Erythroblast (primary cell): ENCODE data around the gene MST1.

Experiments
- DNase-seq, 2 experiments: peaks; one replicate each; lab custom pipeline; 2025; lab: John Stamatoyannopoulos, UW
- GATA1 ChIP-seq: IDR thresholded peaks from 2 replicates; pipeline ENCODE4 v1.6.1; 2011; ENCODE audit warnings: low read depth, mild to moderate bottlenecking, control low read depth, low read length, moderate library complexity
- POLR2A ChIP-seq: IDR thresholded peaks from 2 replicates; pipeline ENCODE4 v1.6.1; 2011; ENCODE audit warnings: mild to moderate bottlenecking, low read length

The MST1 gene

DNA sequence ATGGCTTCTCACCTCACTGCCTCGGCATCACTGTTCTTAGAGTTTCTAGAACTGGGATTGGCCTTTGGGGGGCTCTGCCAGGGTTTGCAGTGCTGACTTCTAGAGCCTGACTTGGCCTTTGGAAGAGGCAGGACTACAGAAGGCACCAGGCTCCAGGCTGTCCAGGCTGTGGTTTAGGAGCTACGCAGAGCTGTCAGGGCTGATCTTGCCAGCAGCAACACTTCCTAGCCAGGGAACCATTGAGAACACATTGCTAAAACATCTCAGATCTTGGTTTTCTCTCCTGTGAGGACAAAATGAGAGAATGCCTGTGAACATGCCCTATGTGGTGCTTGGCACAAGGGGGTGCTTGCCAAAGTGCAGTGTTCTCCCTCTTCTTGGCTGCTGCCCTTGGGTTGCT, 49.7 kb downstream of the MST1 start:
- no peak for DNase-seq
- TF ChIP-seq POLR2A (no peak), GATA1 (no peak)

DNA sequence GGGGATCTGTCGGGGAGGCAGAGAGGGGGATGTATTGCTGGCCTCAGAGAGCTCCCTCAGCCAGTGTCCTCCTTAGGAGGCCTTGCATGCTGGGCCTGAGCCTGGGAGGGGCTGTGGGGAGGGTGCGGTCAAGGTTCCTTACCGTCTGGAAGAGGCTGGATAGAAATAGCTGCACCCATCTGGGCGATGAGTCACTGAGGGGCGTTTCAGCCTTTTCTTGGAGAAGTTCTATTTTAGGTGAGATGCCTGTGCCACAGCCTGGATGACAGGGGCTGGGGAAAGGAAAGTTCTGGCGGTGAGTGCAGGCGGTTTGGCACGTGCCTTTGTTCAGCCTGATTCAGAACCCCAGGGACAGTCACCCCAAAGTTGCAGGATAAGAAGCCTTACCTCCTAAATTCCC, 50.8 kb downstream of the MST1 start:
- no peak for TF ChIP-seq POLR2A
- no peak for TF ChIP-seq GATA1

DNA sequence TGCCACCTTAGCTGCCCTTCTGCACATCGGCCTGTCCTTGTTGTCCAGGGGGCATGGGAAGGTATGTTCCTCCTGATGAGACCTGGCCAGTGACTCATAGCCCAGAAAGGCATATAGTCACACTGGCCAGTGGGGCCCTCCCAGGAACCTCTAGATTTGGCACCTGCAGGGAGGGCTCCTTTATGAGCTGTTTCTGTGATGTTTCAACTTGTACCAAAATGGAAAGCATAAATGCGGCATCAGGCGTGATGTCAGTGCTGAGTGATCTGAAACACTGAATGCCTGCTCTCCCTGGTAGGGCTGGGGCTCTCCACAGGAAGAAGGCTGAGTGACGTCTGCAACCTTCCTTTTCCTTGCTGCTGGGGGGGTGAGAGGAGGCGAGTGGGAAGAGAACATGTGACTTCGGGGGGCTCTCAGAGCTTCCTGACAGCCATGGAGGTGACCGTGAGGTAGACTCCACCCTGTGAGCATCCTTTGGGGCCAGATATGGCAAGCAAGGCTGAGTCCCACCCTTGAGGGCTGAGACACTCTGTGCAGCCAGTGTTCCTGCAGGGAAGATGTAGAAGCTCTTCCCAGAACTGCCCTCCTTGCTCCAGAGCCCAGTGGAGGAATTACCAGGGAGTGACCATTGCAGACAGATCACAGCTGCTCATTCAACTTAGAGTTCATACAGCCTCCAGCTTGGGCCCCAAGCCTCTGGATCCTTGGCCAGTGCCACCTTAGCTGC, 52.2 kb downstream of the MST1 start:
- no peak for TF ChIP-seq GATA1
- TF ChIP-seq POLR2A, result no peak
- DNase-seq, result no peak

More for the DNA sequence above, 50.8 kb downstream of the MST1 start:
- DNase-seq, result peak; percentile 64 to 79

DNA sequence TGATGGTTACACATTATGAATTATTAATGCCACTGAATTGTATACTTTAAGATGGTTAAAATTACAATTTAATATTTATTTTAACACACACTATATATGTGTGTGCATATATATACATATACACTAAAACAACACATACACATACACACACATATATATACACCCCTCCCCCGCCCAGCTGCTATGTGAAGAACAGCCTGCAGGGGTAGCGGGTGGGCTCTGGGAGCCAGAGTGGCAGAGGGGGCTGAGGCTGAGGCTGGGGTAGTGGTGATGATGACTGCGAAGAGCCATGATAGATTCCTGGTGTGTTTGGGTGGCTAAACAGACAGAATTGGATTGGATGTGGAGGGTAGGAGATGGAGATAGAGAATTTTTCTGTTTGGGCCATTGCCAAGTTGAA, 54.5 kb downstream of the MST1 start:
- no peak for DNase-seq
- TF ChIP-seq POLR2A (no peak), GATA1 (no peak)
